HEK293 (cell line): ENCODE measurements around the gene BIRC5.

ENCODE experiments used
- AEBP2 ChIP-seq: fragments of 450-650 bp; formaldehyde crosslinking; IDR thresholded peaks from 2 replicates; pipeline ENCODE4 v1.5.1; 2016; ENCODE audit warnings: missing biosample characterization, missing genetic modification characterization, borderline replicate concordance
- ATF2 ChIP-seq: fragments of 450-650 bp; formaldehyde crosslinking; IDR thresholded peaks from 2 replicates; pipeline ENCODE4 v1.5.1; 2016; ENCODE audit warnings: missing biosample characterization, missing genetic modification characterization, low read depth
- HIC1 ChIP-seq: fragments of 450-650 bp; formaldehyde crosslinking; IDR thresholded peaks from 2 replicates; pipeline ENCODE4 v1.5.1; 2016; ENCODE audit warnings: missing biosample characterization, missing genetic modification characterization
- HOXC10 ChIP-seq: sonication (generic); formaldehyde crosslinking; IDR thresholded peaks from 2 replicates; pipeline ENCODE4 v1.8.1; 2023; ENCODE audit warnings: mild to moderate bottlenecking, missing genetic modification reagents
- KLF1 ChIP-seq: fragments of 450-650 bp; formaldehyde crosslinking; IDR thresholded peaks from 2 replicates; pipeline ENCODE4 v1.5.1; 2016; ENCODE audit warnings: missing biosample characterization, missing genetic modification characterization
- PRDM1 ChIP-seq: fragments of 450-650 bp; formaldehyde crosslinking; IDR thresholded peaks from 2 replicates; pipeline ENCODE4; 2016; ENCODE audit warnings: missing biosample characterization, missing genetic modification characterization
- WT1 ChIP-seq: fragments of 450-650 bp; formaldehyde crosslinking; IDR thresholded peaks from 2 replicates; pipeline ENCODE4 v1.5.1; 2016; ENCODE audit warnings: missing biosample characterization, missing genetic modification characterization
- YY1 ChIP-seq: fragments of 450-650 bp; formaldehyde crosslinking; IDR thresholded peaks from 2 replicates; pipeline ENCODE4 v1.5.1; 2018; ENCODE audit warnings: missing biosample characterization, missing genetic modification characterization
- ZBTB8A ChIP-seq: fragments of 450-650 bp; formaldehyde crosslinking; IDR thresholded peaks from 2 replicates; pipeline ENCODE4 v1.5.1; 2016; ENCODE audit warnings: missing biosample characterization, missing genetic modification characterization
- ZNF10 ChIP-seq: fragments of 450-650 bp; formaldehyde crosslinking; IDR thresholded peaks from 2 replicates; pipeline ENCODE4 v1.5.1; 2017; ENCODE audit warnings: missing biosample characterization, missing genetic modification characterization
- ZNF133 ChIP-seq: fragments of 450-650 bp; formaldehyde crosslinking; IDR thresholded peaks from 2 replicates; pipeline ENCODE4 v1.5.1; 2016; ENCODE audit warnings: missing biosample characterization, missing genetic modification characterization
- ZNF146 ChIP-seq: fragments of 450-650 bp; formaldehyde crosslinking; IDR thresholded peaks from 2 replicates; pipeline ENCODE4 v1.5.1; 2016; ENCODE audit warnings: missing biosample characterization, missing genetic modification characterization
- ZNF214 ChIP-seq: fragments of 450-650 bp; formaldehyde crosslinking; IDR thresholded peaks from 2 replicates; pipeline ENCODE4 v1.5.1; 2017; ENCODE audit warnings: missing biosample characterization, mild to moderate bottlenecking, missing genetic modification characterization, borderline replicate concordance
- ZNF26 ChIP-seq: fragments of 450-650 bp; formaldehyde crosslinking; IDR thresholded peaks from 2 replicates; pipeline ENCODE4 v1.5.1; 2016; ENCODE audit warnings: missing biosample characterization, missing genetic modification characterization
- ZNF274 ChIP-seq, 2 experiments: fragments of 200-500 bp in 1 of 2; fragments of 450-650 bp in 1 of 2; sonication (Bioruptor generic) in 1 of 2; formaldehyde crosslinking in 1 of 2; IDR thresholded peaks; 2 replicates each; pipeline versions ENCODE4 v1.5.1 to v1.6.1; 2014 to 2016; ENCODE audit warnings: borderline replicate concordance in 1 of 2, inconsistent platforms in 1 of 2, low read length in 1 of 2, missing biosample characterization in 1 of 2, missing genetic modification characterization in 1 of 2
- ZNF398 ChIP-seq: fragments of 450-650 bp; formaldehyde crosslinking; IDR thresholded peaks from 2 replicates; pipeline ENCODE4 v1.5.1; 2017; ENCODE audit warnings: missing biosample characterization, missing genetic modification characterization
- ZNF561 ChIP-seq: fragments of 450-650 bp; IDR thresholded peaks from 2 replicates; pipeline ENCODE4 v1.5.1; 2018; ENCODE audit warnings: missing biosample characterization, missing genetic modification characterization, borderline replicate concordance
- ZNF580 ChIP-seq: fragments of 450-650 bp; formaldehyde crosslinking; IDR thresholded peaks from 2 replicates; pipeline ENCODE4 v1.5.1; 2016; ENCODE audit warnings: missing biosample characterization, missing genetic modification characterization
- ZNF610 ChIP-seq: fragments of 450-650 bp; formaldehyde crosslinking; IDR thresholded peaks from 2 replicates; pipeline ENCODE4 v1.5.1; 2016; ENCODE audit warnings: missing biosample characterization, missing genetic modification characterization, borderline replicate concordance
- ZNF623 ChIP-seq: fragments of 450-650 bp; formaldehyde crosslinking; IDR thresholded peaks from 2 replicates; pipeline ENCODE4 v1.5.1; 2016; ENCODE audit warnings: missing biosample characterization, missing genetic modification characterization
- ZNF645 ChIP-seq: fragments of 450-650 bp; formaldehyde crosslinking; IDR thresholded peaks from 2 replicates; pipeline ENCODE4; 2016; ENCODE audit warnings: missing biosample characterization, missing genetic modification characterization
- ZSCAN18 ChIP-seq: fragments of 450-650 bp; formaldehyde crosslinking; IDR thresholded peaks from 2 replicates; pipeline ENCODE4 v1.5.1; 2016; ENCODE audit warnings: missing biosample characterization, missing genetic modification characterization

BIRC5 gene

GRCh38 chr17:78253946-78254672, 40.1 kb downstream of the BIRC5 start (continued):
- no peak for TF ChIP-seq ZNF645 (tag by site-specific recombination)
- peak; percentile 19; the same call in 1 of the 2 replicates for TF ChIP-seq ZNF10 (tag by site-specific recombination)
- no peak for TF ChIP-seq ZNF274 (IDR thresholded peaks at IDR 0.05; ENCODE audit: low read length)
- no peak for TF ChIP-seq ZNF274 (tag by site-specific recombination; IDR thresholded peaks at IDR 0.05; ENCODE audit: borderline replicate concordance)
- no peak for TF ChIP-seq ZNF580 (tag by site-specific recombination)
- no peak for TF ChIP-seq AEBP2 (tag by site-specific recombination)
- peak; percentile 25; the same call in 1 of the 2 replicates for TF ChIP-seq ZNF398 (tag by site-specific recombination)
- TF ChIP-seq ZSCAN18 (tag by site-specific recombination) = no peak
- no peak for TF ChIP-seq HIC1 (tag by site-specific recombination)
- peak; percentile 85 for TF ChIP-seq YY1 (tag by site-specific recombination)
- no peak for TF ChIP-seq ZNF610 (tag by site-specific recombination)
- no peak for TF ChIP-seq ZNF26
- no peak for TF ChIP-seq ZNF146
- TF ChIP-seq HOXC10 (CRISPR knock-in tag) = no peak
- no peak; the same call in 1 of the 2 replicates for TF ChIP-seq WT1 (tag by site-specific recombination)
- no peak; the same call in 1 of the 2 replicates for TF ChIP-seq KLF1
- TF ChIP-seq ZNF623 (tag by site-specific recombination) = no peak
- no peak for TF ChIP-seq ZNF133
- TF ChIP-seq ZBTB8A (tag by site-specific recombination) = peak; percentile 49
- no peak for TF ChIP-seq ZNF214
- no peak for TF ChIP-seq ATF2 (tag by site-specific recombination)
- TF ChIP-seq PRDM1 = no peak
- peak; percentile 80 for TF ChIP-seq ZNF561 (tag by site-specific recombination)
